Thyroid gland (tissue), 4 donors: ENCODE results near the gene KLRC2.
"Not testable (repeated sequence)": the region's sequence is repeated elsewhere in the genome, so short reads cannot be mapped to it uniquely, and the experiment has no call there.

Experiments used
- POLR2A ChIP-seq, 2 donors: fragments of 450-650 bp; IDR thresholded peaks; one replicate each; pipeline ENCODE4 v1.6.1; 2017; ENCODE audit warnings: antibody characterized with exemption in 2 of 2, mild to moderate bottlenecking in 2 of 2, moderate library complexity in 1 of 2
- TF ChIP-seq, protein P1 (sequence below), 6 experiments: fragments of 200-600 bp in 3 of 6; fragments of 450-650 bp in 3 of 6; sonication (generic) in 3 of 6; IDR thresholded peaks; one replicate each; pipeline ENCODE4 v1.5.1; 2016 to 2019; ENCODE audit warnings: antibody characterized with exemption in 6 of 6, mild to moderate bottlenecking in 2 of 6, inconsistent platforms in 1 of 6, moderate library complexity in 1 of 6

GRCh38 chr12:10390991-10391390 lies 44.8 kb downstream of the KLRC2 start:
- TF ChIP-seq, protein P1, sequence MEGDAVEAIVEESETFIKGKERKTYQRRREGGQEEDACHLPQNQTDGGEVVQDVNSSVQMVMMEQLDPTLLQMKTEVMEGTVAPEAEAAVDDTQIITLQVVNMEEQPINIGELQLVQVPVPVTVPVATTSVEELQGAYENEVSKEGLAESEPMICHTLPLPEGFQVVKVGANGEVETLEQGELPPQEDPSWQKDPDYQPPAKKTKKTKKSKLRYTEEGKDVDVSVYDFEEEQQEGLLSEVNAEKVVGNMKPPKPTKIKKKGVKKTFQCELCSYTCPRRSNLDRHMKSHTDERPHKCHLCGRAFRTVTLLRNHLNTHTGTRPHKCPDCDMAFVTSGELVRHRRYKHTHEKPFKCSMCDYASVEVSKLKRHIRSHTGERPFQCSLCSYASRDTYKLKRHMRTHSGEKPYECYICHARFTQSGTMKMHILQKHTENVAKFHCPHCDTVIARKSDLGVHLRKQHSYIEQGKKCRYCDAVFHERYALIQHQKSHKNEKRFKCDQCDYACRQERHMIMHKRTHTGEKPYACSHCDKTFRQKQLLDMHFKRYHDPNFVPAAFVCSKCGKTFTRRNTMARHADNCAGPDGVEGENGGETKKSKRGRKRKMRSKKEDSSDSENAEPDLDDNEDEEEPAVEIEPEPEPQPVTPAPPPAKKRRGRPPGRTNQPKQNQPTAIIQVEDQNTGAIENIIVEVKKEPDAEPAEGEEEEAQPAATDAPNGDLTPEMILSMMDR (IDR thresholded peaks at IDR 0.05), result not testable (repeated sequence)
- TF ChIP-seq POLR2A (IDR thresholded peaks at IDR 0.05), result not testable (repeated sequence)
